Kidney (tissue), 14 donors: ENCODE measurements around the gene MSMP. TPM values are rescaled to one million over a fixed set of nuclear protein-coding genes. Genes with fewer than 3 reads are reported as not detected.

ENCODE experiments used
- DNase-seq, 5 donors: peaks; one replicate each; pipeline ENCODE4 v3.0.0-alpha.2; 2013 to 2020
- FAIRE-seq: peaks from 2 replicates; lab custom pipeline; 2012; peaks lifted over from hg19 to GRCh38; lab: Jason Lieb, UNC
- H3K27ac ChIP-seq, 2 donors: one replicate each; pipeline ENCODE4 v1.7.0; 2013; ENCODE audit warnings: low read depth in 2 of 2, low read length in 2 of 2, inconsistent platforms in 1 of 2
- H3K27me3 ChIP-seq: one replicate; pipeline ENCODE4 v1.7.1; 2013; ENCODE audit warnings: low read length, inconsistent platforms; ENCODE audit not compliant: control insufficient read depth, insufficient read depth
- H3K36me3 ChIP-seq, 3 donors: one replicate each; pipeline versions ENCODE4 v1.7.0 to v1.7.1; 2013; ENCODE audit warnings: low read length in 3 of 3, control low read depth in 1 of 3, inconsistent platforms in 1 of 3; ENCODE audit not compliant: insufficient read depth in 3 of 3, control insufficient read depth in 2 of 3
- H3K4me1 ChIP-seq, 3 donors: one replicate each; pipeline versions ENCODE4 v1.7.0 to v1.7.1; 2013; ENCODE audit warnings: low read length in 3 of 3, inconsistent platforms in 1 of 3, low read depth in 1 of 3; ENCODE audit not compliant: control insufficient read depth in 2 of 3, insufficient read depth in 2 of 3
- H3K4me3 ChIP-seq, 3 donors: one replicate each; pipeline versions ENCODE4 v1.7.0 to v1.8.1; 2013; ENCODE audit warnings: low read length in 3 of 3, control low read depth in 1 of 3, inconsistent platforms in 1 of 3
- H3K9ac ChIP-seq, 3 donors: one replicate each; pipeline versions ENCODE4 v1.7.0 to v1.7.1; 2013; ENCODE audit warnings: low read length in 3 of 3, control low read depth in 1 of 3, inconsistent platforms in 1 of 3
- H3K9me3 ChIP-seq, 3 donors: one replicate each; pipeline versions ENCODE4 v1.7.0 to v1.7.1; 2013; ENCODE audit warnings: low read length in 3 of 3, control low read depth in 1 of 3, inconsistent platforms in 1 of 3; ENCODE audit not compliant: control insufficient read depth in 2 of 3, insufficient read depth in 1 of 3
- intact Hi-C: fragments of 100-400 bp; cut with DNase I; formaldehyde crosslinking; loops from one replicate; pipeline ENCODE4 v1.11.1; 2022
- microRNA-seq: library from miRNA; unstranded; fragments of <30 nt; microRNA quantifications from one replicate; pipeline ENCODE4 v1.2.0, GENCODE V29; 2020
- polyA plus RNA-seq: library from polyadenylated mRNA; stranded (reverse); fragments of 350-450 nt; fragmentation: Illumina TruSeq; extraction: RNeasy Lipid Tissue Mini Kit (QIAGEN cat#74804); gene quantifications from one replicate; pipeline ENCODE4 v1.2.3, GENCODE V29; 2014; ENCODE audit warnings: low read depth, low replicate concordance; ENCODE audit not compliant: insufficient read depth
- total RNA-seq: library from RNA; stranded (reverse); fragmentation: NEBNext Ultra II Directional; extraction: Animal tissue kit (Norgen Biotek cat#: 25700); gene quantifications from one replicate; pipeline ENCODE4 v1.2.1, GENCODE V29; 2021
- TF ChIP-seq, protein P1 (sequence below): IDR thresholded peaks from 3 replicates; pipeline ENCODE4 v1.5.1; 2012; ENCODE audit warnings: mild to moderate bottlenecking, moderate library complexity, borderline replicate concordance; ENCODE audit not compliant: insufficient read depth; ENCODE audit errors: extremely low read depth
- donor health status: control.
- donor health status: control.
- donor health status: control.
- donor health status: control.
- donor health status: control.
- donor health status: DM: yes; HTN: yes; CAD: no.
- donor health status: Normal renal cell carcinoma (clear cell type).

MSMP gene
- total and polyA plus RNA-seq, 2 donors from 2014 or later, result 0.47 TPM; not detected in 1

DNA sequence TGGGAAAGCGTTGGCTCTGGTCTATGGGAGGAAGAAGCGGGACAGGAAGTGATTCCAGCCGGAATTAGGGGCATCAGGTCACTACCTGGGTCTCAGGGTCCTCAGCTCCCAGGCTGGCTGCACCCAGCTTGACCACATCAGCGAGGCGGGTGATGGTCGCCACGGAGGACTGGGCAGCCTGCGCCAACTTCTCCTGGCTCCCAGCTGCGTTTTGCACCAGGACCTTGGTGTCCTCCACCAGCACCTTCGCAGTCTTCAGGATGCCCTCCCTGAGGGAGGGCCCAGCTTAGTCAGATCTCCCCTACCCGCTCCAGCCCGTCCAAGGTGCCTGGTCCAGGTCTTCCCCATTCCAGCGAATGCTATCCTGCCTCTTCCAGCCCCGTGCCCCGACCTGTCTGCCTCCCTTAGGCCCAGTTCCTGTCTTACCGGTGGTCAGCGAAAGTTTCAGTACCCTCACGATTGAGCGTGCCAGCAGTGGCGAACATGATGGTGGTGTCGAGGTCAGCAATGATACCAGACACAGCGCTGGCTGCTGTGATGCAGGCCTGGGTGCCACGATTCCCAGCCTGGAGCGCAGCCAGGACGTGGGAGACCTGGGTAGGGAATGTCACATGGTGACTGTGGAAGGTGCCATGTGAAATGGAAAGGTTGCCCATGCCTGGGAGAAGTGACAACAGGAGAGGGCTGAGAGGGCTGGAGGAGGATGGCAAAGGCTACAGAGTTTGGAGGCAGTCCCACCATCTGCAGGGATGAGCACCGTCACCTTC lies 50.0 kb downstream of the MSMP start:
- Histone ChIP-seq H3K9ac (no peak overlapping the region), H3K27ac (no peak overlapping the region), H3K27me3 (no peaks in the 10 kb centered on the region), H3K4me1 (no peaks in the 10 kb centered on the region), H3K9me3 (no peaks in the 10 kb centered on the region), H3K4me3 (no peak overlapping the region), H3K36me3 (peaks cover 31 to 95% (median 87%) of the 10 kb centered on the region in 3 donors)
- TF ChIP-seq, protein P1, sequence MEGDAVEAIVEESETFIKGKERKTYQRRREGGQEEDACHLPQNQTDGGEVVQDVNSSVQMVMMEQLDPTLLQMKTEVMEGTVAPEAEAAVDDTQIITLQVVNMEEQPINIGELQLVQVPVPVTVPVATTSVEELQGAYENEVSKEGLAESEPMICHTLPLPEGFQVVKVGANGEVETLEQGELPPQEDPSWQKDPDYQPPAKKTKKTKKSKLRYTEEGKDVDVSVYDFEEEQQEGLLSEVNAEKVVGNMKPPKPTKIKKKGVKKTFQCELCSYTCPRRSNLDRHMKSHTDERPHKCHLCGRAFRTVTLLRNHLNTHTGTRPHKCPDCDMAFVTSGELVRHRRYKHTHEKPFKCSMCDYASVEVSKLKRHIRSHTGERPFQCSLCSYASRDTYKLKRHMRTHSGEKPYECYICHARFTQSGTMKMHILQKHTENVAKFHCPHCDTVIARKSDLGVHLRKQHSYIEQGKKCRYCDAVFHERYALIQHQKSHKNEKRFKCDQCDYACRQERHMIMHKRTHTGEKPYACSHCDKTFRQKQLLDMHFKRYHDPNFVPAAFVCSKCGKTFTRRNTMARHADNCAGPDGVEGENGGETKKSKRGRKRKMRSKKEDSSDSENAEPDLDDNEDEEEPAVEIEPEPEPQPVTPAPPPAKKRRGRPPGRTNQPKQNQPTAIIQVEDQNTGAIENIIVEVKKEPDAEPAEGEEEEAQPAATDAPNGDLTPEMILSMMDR, result no peak
- DNase-seq (no peak), FAIRE-seq (no peak)
- intact Hi-C loops, result no loop called here

Small RNA genes lying within 50 kb of the gene (microRNA-seq; reads per million reads assigned to microRNA genes)
- gene MIR6852, result not detected
- not detected for gene MIR6853

Other genes with a start within 250 kb of the MSMP start
- 35.8 TPM for gene TESK1, start 149.0 kb downstream of the MSMP start, total RNA-seq
- 34.6 TPM for gene TESK1, start 149.0 kb downstream of the MSMP start, polyA plus RNA-seq
- gene CD72, start 135.9 kb downstream of the MSMP start, total RNA-seq, result 7.1 TPM
- gene CD72, start 135.9 kb downstream of the MSMP start, polyA plus RNA-seq, result 2.3 TPM
- gene SIT1, start 103.3 kb downstream of the MSMP start, total RNA-seq, result 3.1 TPM
- 0.32 TPM for gene SIT1, start 103.3 kb downstream of the MSMP start, polyA plus RNA-seq
- gene RMRP, start 96.3 kb downstream of the MSMP start, total RNA-seq, result 36,256 TPM
- gene RMRP, start 96.3 kb downstream of the MSMP start, polyA plus RNA-seq, result not detected
- gene CCDC107, start 96.0 kb downstream of the MSMP start, total RNA-seq, result 26.8 TPM
- 52.3 TPM for gene CCDC107, start 96.0 kb downstream of the MSMP start, polyA plus RNA-seq
- gene ARHGEF39, start 89.1 kb downstream of the MSMP start, total RNA-seq, result 0.72 TPM
- gene ARHGEF39, start 89.1 kb downstream of the MSMP start, polyA plus RNA-seq, result 0.17 TPM
- gene CA9, start 80.3 kb downstream of the MSMP start, total RNA-seq, result 0.85 TPM
- gene CA9, start 80.3 kb downstream of the MSMP start, polyA plus RNA-seq, result 0.67 TPM
- 218 TPM for gene TPM2, start 64.4 kb downstream of the MSMP start, total RNA-seq
- gene TPM2, start 64.4 kb downstream of the MSMP start, polyA plus RNA-seq, result 287 TPM
- 376 TPM for gene TLN1, start 22.1 kb downstream of the MSMP start, total RNA-seq
- gene TLN1, start 22.1 kb downstream of the MSMP start, polyA plus RNA-seq, result 71.7 TPM
- 40.5 TPM for gene CREB3, start 21.6 kb downstream of the MSMP start, total RNA-seq
- 52.0 TPM for gene CREB3, start 21.6 kb downstream of the MSMP start, polyA plus RNA-seq
- 93.2 TPM for gene GBA2, start 5.0 kb downstream of the MSMP start, total RNA-seq
- 83.2 TPM for gene GBA2, start 5.0 kb downstream of the MSMP start, polyA plus RNA-seq
- 39.2 TPM for gene RGP1, start 5.0 kb downstream of the MSMP start, total RNA-seq
- 11.0 TPM for gene RGP1, start 5.0 kb downstream of the MSMP start, polyA plus RNA-seq
- gene NPR2, start 37.3 kb upstream of the MSMP start, total RNA-seq, result 17.0 TPM
- gene NPR2, start 37.3 kb upstream of the MSMP start, polyA plus RNA-seq, result 11.4 TPM
- 6.1 TPM for gene SPAG8, start 58.0 kb upstream of the MSMP start, total RNA-seq
- 2.4 TPM for gene SPAG8, start 58.0 kb upstream of the MSMP start, polyA plus RNA-seq
- 55.1 TPM for gene HINT2, start 60.8 kb upstream of the MSMP start, total RNA-seq
- gene HINT2, start 60.8 kb upstream of the MSMP start, polyA plus RNA-seq, result 307 TPM
- not detected for gene FAM221B, start 74.5 kb upstream of the MSMP start, total RNA-seq
- not detected for gene FAM221B, start 74.5 kb upstream of the MSMP start, polyA plus RNA-seq
- 18.3 TPM for gene TMEM8B, start 75.0 kb upstream of the MSMP start, total RNA-seq
- gene TMEM8B, start 75.0 kb upstream of the MSMP start, polyA plus RNA-seq, result 17.6 TPM
- gene OR13J1, start 116.1 kb upstream of the MSMP start, total RNA-seq, result not detected
- not detected for gene OR13J1, start 116.1 kb upstream of the MSMP start, polyA plus RNA-seq
- gene HRCT1, start 151.9 kb upstream of the MSMP start, total RNA-seq, result 51.2 TPM
- 13.3 TPM for gene HRCT1, start 151.9 kb upstream of the MSMP start, polyA plus RNA-seq
- gene SPAAR, start 155.2 kb upstream of the MSMP start, total RNA-seq, result 5.3 TPM
- gene SPAAR, start 155.2 kb upstream of the MSMP start, polyA plus RNA-seq, result 3.2 TPM
- gene OR2S2, start 203.9 kb upstream of the MSMP start, total RNA-seq, result not detected
- gene OR2S2, start 203.9 kb upstream of the MSMP start, polyA plus RNA-seq, result not detected